MM.1S (cell line): ENCODE measurements around the gene CNGB1.

Experiments used
- DNase-seq: peaks from one replicate; pipeline ENCODE4 v3.0.0-alpha.2; 2015
- H2AFZ ChIP-seq: fragments of 300-600 bp; sonication (generic); 2 replicates; pipeline ENCODE4 v1.6.0; 2016; ENCODE audit warnings: antibody characterized with exemption, low read length
- H3F3A ChIP-seq: fragments of 300-600 bp; sonication (generic); 2 replicates; pipeline ENCODE4 v1.6.1; 2016; ENCODE audit warnings: mild to moderate bottlenecking, antibody characterized with exemption, low read length, moderate library complexity, mixed read lengths; ENCODE audit not compliant: insufficient read depth
- H3K27ac ChIP-seq: fragments of 300-600 bp; sonication (generic); 2 replicates; pipeline ENCODE4 v1.5.1; 2016; ENCODE audit warnings: mild to moderate bottlenecking, low read length
- H3K27me3 ChIP-seq: fragments of 300-600 bp; sonication (generic); replicated peaks from 2 replicates; pipeline ENCODE4 v1.6.0; 2016; ENCODE audit warnings: low read length; ENCODE audit not compliant: insufficient read depth
- H3K36me3 ChIP-seq: fragments of 300-600 bp; sonication (generic); replicated peaks from 2 replicates; pipeline ENCODE4 v1.6.1; 2016; ENCODE audit warnings: mild to moderate bottlenecking, low read length, mixed read lengths; ENCODE audit not compliant: insufficient read depth
- H3K4me1 ChIP-seq: fragments of 300-600 bp; sonication (generic); 2 replicates; pipeline ENCODE4 v1.6.1; 2016; ENCODE audit warnings: low read length, mixed read lengths
- H3K4me2 ChIP-seq: fragments of 300-600 bp; sonication (generic); 2 replicates; pipeline ENCODE4 v1.6.0; 2016; ENCODE audit warnings: low read depth, low read length
- H3K4me3 ChIP-seq: fragments of 300-600 bp; sonication (generic); 2 replicates; pipeline ENCODE4 v1.5.1; 2016; ENCODE audit warnings: low read length, mixed read lengths
- H3K79me2 ChIP-seq: fragments of 300-600 bp; sonication (generic); 2 replicates; pipeline ENCODE4 v1.6.1; 2016; ENCODE audit warnings: mixed run types, low read length, mixed read lengths
- H3K9ac ChIP-seq: fragments of 300-600 bp; sonication (generic); 2 replicates; pipeline ENCODE4 v1.6.1; 2016; ENCODE audit warnings: low read length, mixed read lengths
- H3K9me2 ChIP-seq: fragments of 300-600 bp; sonication (generic); replicated peaks from 2 replicates; pipeline ENCODE4 v1.6.1; 2016; ENCODE audit warnings: mild to moderate bottlenecking, low read length, mixed read lengths; ENCODE audit not compliant: insufficient read depth
- H3K9me3 ChIP-seq: fragments of 300-600 bp; sonication (generic); replicated peaks from 2 replicates; pipeline ENCODE4 v1.6.1; 2016; ENCODE audit warnings: mild to moderate bottlenecking, low read length, mixed read lengths; ENCODE audit not compliant: insufficient read depth
- H4K20me1 ChIP-seq: fragments of 300-600 bp; sonication (generic); 2 replicates; pipeline ENCODE4 v1.6.1; 2016; ENCODE audit warnings: mild to moderate bottlenecking, low read length, moderate library complexity, mixed read lengths; ENCODE audit not compliant: insufficient read depth
- EZH2 ChIP-seq: fragments of 300-600 bp; sonication (generic); optimal IDR thresholded peaks from 2 replicates; pipeline ENCODE3; 2017; ENCODE audit warnings: low read depth, mild to moderate bottlenecking, antibody characterized with exemption, low read length, mixed read lengths
- EZH2phosphoT487 ChIP-seq: fragments of 300-600 bp; sonication (generic); IDR thresholded peaks from 2 replicates; pipeline ENCODE4 v1.6.1; 2018; ENCODE audit warnings: antibody characterized with exemption, low read length
- TF ChIP-seq, protein P1 (sequence below): fragments of 300-600 bp; sonication (generic); IDR thresholded peaks from 2 replicates; pipeline ENCODE4 v1.5.1; 2016; ENCODE audit warnings: antibody characterized with exemption, low read length, mixed read lengths

Gene CNGB1

GRCh38 chr16:57900796-57901479, 70.0 kb downstream of the CNGB1 start:
- no peaks in the 10 kb centered on the region for H3F3A ChIP-seq
- no peak for DNase-seq
- H3K4me2 ChIP-seq = no peak overlapping the region
- TF ChIP-seq, protein P1, sequence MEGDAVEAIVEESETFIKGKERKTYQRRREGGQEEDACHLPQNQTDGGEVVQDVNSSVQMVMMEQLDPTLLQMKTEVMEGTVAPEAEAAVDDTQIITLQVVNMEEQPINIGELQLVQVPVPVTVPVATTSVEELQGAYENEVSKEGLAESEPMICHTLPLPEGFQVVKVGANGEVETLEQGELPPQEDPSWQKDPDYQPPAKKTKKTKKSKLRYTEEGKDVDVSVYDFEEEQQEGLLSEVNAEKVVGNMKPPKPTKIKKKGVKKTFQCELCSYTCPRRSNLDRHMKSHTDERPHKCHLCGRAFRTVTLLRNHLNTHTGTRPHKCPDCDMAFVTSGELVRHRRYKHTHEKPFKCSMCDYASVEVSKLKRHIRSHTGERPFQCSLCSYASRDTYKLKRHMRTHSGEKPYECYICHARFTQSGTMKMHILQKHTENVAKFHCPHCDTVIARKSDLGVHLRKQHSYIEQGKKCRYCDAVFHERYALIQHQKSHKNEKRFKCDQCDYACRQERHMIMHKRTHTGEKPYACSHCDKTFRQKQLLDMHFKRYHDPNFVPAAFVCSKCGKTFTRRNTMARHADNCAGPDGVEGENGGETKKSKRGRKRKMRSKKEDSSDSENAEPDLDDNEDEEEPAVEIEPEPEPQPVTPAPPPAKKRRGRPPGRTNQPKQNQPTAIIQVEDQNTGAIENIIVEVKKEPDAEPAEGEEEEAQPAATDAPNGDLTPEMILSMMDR = no peak
- TF ChIP-seq EZH2 (no peak), EZH2phosphoT487 (no peak)
- no peaks in the 10 kb centered on the region; the same call in 1 of the 2 replicates for H3K27me3 ChIP-seq
- H3K36me3 ChIP-seq = no peaks in the 10 kb centered on the region
- no peaks in the 10 kb centered on the region for H3K9me2 ChIP-seq
- no peak overlapping the region for H3K4me3 ChIP-seq
- no peaks in the 10 kb centered on the region for H3K4me1 ChIP-seq
- no peaks in the 10 kb centered on the region for H3K9me3 ChIP-seq
- no peak overlapping the region for H2AFZ ChIP-seq
- no peak overlapping the region for H3K9ac ChIP-seq
- no peaks in the 10 kb centered on the region for H4K20me1 ChIP-seq
- H3K79me2 ChIP-seq = no peaks in the 10 kb centered on the region
- H3K27ac ChIP-seq = no peak overlapping the region

DNA sequence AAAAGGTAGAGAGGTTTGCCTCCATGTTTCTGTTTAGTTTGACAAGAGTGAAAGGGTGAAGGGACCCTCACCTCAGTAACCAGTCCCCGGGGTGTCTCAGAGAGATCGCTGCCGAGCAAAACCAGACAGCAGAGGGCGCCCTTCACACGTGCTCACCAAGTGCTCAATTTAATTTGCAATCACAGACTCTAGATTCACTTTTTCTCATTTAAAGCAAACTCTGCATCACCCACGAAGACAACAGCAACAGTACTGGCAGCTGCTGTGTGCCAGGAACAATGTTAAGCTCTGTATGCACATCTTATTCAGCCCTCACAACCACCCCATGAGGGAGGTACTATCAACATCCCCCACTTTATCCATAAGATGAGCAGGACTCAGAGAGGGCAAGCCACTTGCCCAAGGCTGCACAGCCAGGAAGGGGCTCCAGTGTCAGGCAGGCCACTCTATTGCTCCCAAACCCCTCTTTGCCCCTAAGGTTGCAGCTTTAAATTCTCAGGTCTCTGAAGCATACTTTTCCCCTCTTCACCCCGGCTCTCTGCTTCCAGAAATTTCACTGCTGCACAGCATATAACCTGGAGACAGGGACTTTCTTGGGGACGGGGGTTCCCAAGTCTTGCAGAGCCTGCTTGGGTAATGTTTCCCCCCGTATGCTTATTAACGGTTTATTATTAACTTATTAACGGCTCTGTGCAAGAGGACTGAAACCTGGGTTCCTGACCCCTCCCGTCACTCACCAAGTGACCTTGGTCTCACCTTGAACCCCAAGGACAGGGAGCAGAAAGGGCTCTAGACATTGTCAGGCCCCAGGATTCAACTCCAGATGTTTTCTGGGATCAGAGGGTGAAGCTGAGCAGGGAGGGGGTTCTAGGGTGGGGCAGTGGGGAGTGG, 70.9 kb downstream of the CNGB1 start:
- peak; percentile 63 for DNase-seq
- TF ChIP-seq EZH2 = no peak
- TF ChIP-seq, protein P1 = peak; percentile 94
- no peaks in the 10 kb centered on the region; the same call in 1 of the 2 replicates for H3K27me3 ChIP-seq
- no peak overlapping the region for H2AFZ ChIP-seq
- H3K36me3 ChIP-seq = no peaks in the 10 kb centered on the region
- no peak overlapping the region for H3K4me3 ChIP-seq
- no peaks in the 10 kb centered on the region for H3K9me2 ChIP-seq
- H3K27ac ChIP-seq = no peak overlapping the region
- H3F3A ChIP-seq = no peaks in the 10 kb centered on the region
- H4K20me1 ChIP-seq = no peaks in the 10 kb centered on the region
- no peaks in the 10 kb centered on the region for H3K4me1 ChIP-seq
- H3K79me2 ChIP-seq = no peaks in the 10 kb centered on the region
- H3K4me2 ChIP-seq = no peak overlapping the region
- no peaks in the 10 kb centered on the region for H3K9me3 ChIP-seq
- H3K9ac ChIP-seq = no peak overlapping the region

DNA sequence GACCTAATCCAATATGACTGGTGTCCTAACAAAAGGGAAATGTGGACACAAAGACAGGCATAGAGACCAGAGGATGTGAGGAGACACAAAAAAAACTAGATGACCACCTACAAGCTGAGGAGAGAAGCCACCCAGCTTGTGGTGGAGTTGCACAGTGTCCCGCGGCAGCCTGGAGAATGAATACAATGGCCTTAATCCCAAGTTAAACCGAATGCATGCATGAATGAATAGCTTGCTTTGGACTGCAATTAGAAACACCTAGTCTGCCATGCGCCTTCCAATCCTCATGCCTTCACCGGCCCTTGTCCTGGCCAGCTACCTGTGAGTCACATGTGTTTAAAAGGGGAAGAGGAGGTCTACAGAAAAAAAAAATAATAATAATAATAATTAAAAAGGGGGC, 72.0 kb downstream of the CNGB1 start:
- DNase-seq = no peak
- Histone ChIP-seq H3K9me3 (no peaks in the 10 kb centered on the region), H3K9me2 (no peaks in the 10 kb centered on the region), H3K27ac (no peak overlapping the region), H3K4me3 (no peak overlapping the region), H3K4me2 (no peak overlapping the region), H3K36me3 (no peaks in the 10 kb centered on the region), H3F3A (no peaks in the 10 kb centered on the region), H3K4me1 (no peaks in the 10 kb centered on the region), H2AFZ (no peak overlapping the region), H3K79me2 (no peaks in the 10 kb centered on the region), H3K9ac (no peak overlapping the region), H4K20me1 (no peaks in the 10 kb centered on the region), H3K27me3 (no peaks in the 10 kb centered on the region; the same call in 1 of the 2 replicates)
- TF ChIP-seq EZH2 = no peak
- TF ChIP-seq, protein P1 = no peak
- no peak for TF ChIP-seq EZH2phosphoT487
